Measurements from ENCODE around the gene ENPP6.

DNA sequence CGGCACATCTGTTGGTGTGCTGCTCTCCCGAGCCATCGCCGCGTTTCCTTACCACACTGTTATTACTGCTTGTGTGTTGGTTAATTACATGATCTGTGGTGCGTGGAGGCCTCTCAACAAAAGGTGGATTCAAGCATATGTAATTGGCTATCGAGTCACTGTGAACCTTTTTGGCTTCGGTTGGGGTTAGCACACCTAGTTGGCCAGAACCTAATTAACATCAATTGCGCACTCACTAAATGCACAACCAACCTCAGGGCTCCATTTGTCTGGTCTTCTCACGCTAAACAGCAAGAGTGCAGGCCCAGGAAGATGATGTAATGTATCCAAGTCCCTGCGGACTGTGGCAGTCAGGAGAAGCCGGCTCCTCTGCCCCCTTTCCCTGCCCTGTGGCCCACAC is 17.4 kb downstream of the ENPP6 start:
- TF ChIP-seq EZH2 (IDR thresholded peaks at IDR 0.05; ENCODE audit: borderline replicate concordance, insufficient read depth, low read length, poor library complexity, severe bottlenecking) (no peak), RAD21 (conservative IDR thresholded peaks at IDR 0.05) (no peak), TAF1 (IDR thresholded peaks at IDR 0.05; ENCODE audit: low read depth) (no peak)
- TF ChIP-seq, protein P1, sequence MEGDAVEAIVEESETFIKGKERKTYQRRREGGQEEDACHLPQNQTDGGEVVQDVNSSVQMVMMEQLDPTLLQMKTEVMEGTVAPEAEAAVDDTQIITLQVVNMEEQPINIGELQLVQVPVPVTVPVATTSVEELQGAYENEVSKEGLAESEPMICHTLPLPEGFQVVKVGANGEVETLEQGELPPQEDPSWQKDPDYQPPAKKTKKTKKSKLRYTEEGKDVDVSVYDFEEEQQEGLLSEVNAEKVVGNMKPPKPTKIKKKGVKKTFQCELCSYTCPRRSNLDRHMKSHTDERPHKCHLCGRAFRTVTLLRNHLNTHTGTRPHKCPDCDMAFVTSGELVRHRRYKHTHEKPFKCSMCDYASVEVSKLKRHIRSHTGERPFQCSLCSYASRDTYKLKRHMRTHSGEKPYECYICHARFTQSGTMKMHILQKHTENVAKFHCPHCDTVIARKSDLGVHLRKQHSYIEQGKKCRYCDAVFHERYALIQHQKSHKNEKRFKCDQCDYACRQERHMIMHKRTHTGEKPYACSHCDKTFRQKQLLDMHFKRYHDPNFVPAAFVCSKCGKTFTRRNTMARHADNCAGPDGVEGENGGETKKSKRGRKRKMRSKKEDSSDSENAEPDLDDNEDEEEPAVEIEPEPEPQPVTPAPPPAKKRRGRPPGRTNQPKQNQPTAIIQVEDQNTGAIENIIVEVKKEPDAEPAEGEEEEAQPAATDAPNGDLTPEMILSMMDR (IDR thresholded peaks at IDR 0.05; ENCODE audit: poor library complexity, severe bottlenecking): no peak
- TF ChIP-seq, protein P2, sequence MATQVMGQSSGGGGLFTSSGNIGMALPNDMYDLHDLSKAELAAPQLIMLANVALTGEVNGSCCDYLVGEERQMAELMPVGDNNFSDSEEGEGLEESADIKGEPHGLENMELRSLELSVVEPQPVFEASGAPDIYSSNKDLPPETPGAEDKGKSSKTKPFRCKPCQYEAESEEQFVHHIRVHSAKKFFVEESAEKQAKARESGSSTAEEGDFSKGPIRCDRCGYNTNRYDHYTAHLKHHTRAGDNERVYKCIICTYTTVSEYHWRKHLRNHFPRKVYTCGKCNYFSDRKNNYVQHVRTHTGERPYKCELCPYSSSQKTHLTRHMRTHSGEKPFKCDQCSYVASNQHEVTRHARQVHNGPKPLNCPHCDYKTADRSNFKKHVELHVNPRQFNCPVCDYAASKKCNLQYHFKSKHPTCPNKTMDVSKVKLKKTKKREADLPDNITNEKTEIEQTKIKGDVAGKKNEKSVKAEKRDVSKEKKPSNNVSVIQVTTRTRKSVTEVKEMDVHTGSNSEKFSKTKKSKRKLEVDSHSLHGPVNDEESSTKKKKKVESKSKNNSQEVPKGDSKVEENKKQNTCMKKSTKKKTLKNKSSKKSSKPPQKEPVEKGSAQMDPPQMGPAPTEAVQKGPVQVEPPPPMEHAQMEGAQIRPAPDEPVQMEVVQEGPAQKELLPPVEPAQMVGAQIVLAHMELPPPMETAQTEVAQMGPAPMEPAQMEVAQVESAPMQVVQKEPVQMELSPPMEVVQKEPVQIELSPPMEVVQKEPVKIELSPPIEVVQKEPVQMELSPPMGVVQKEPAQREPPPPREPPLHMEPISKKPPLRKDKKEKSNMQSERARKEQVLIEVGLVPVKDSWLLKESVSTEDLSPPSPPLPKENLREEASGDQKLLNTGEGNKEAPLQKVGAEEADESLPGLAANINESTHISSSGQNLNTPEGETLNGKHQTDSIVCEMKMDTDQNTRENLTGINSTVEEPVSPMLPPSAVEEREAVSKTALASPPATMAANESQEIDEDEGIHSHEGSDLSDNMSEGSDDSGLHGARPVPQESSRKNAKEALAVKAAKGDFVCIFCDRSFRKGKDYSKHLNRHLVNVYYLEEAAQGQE (IDR thresholded peaks at IDR 0.05; ENCODE audit: borderline replicate concordance): no peak

All from neural cell (in vitro differentiated cells).